GM18526 (cell line): Measurements from ENCODE around the gene LMCD1.

Experiments
- POLR2A ChIP-seq: IDR thresholded peaks from 3 replicates; pipeline ENCODE4 v1.6.1; 2011; ENCODE audit not compliant: insufficient read length; ENCODE audit errors: extremely low read depth

LMCD1 gene

GRCh38 chr3:8492744-8493511 lies 8.7 kb upstream of the LMCD1 start:
- TF ChIP-seq POLR2A = no peak

GRCh38 chr3:8493744-8494143 lies 7.9 kb upstream of the LMCD1 start:
- no peak for TF ChIP-seq POLR2A

GRCh38 chr3:8494327-8494726 lies 7.3 kb upstream of the LMCD1 start:
- TF ChIP-seq POLR2A = no peak

- TF ChIP-seq POLR2A = no peak
These were observed 4.0 kb upstream of the LMCD1 start for GRCh38 chr3:8497582-8497981.

GRCh38 chr3:8499181-8499611 lies 2.4 kb upstream of the LMCD1 start:
- TF ChIP-seq POLR2A = no peak

- TF ChIP-seq POLR2A = no peak
These were observed 1.2 kb upstream of the LMCD1 start for GRCh38 chr3:8500319-8500988.

GRCh38 chr3:8500989-8501370 lies 643 bp upstream of the LMCD1 start:
- no peak for TF ChIP-seq POLR2A

GRCh38 chr3:8503461-8503860 lies 1.8 kb downstream of the LMCD1 start:
- TF ChIP-seq POLR2A = no peak

- TF ChIP-seq POLR2A = no peak
These were observed 2.4 kb downstream of the LMCD1 start for GRCh38 chr3:8503871-8504610.

GRCh38 chr3:8504611-8504973 lies 3.0 kb downstream of the LMCD1 start:
- TF ChIP-seq POLR2A = no peak

GRCh38 chr3:8505621-8506020 lies 4.0 kb downstream of the LMCD1 start:
- TF ChIP-seq POLR2A = no peak

- TF ChIP-seq POLR2A = no peak
These were observed 5.0 kb downstream of the LMCD1 start for GRCh38 chr3:8506571-8507061.

GRCh38 chr3:8507496-8507895 lies 5.9 kb downstream of the LMCD1 start:
- TF ChIP-seq POLR2A = no peak

- no peak for TF ChIP-seq POLR2A
These were observed 8.3 kb downstream of the LMCD1 start for GRCh38 chr3:8509961-8510360.

- TF ChIP-seq POLR2A = no peak
These were observed 10.6 kb downstream of the LMCD1 start for GRCh38 chr3:8512234-8512633.

- no peak for TF ChIP-seq POLR2A
These were observed 14.5 kb downstream of the LMCD1 start for GRCh38 chr3:8516047-8516661.

- no peak for TF ChIP-seq POLR2A
These were observed 15.2 kb downstream of the LMCD1 start for GRCh38 chr3:8516783-8517182.
